Thoracic aorta (tissue), 2 donors: ENCODE results near the gene PLPP1. TPM values are rescaled to one million over a fixed set of nuclear protein-coding genes. Genes with fewer than 3 reads are reported as not detected.

Experiments
- ATAC-seq: fragments of 150-250 bp; one replicate; pipeline ENCODE4 v1.8.0; 2017; ENCODE audit warnings: low read depth; ENCODE audit not compliant: insufficient number of reproducible peaks, low FRiP score
- DNase-seq: peaks from one replicate; pipeline ENCODE4 v3.0.0-alpha.2; 2020; ENCODE audit warnings: low spot score
- H3K27ac ChIP-seq, 2 donors: fragments of 200-600 bp; sonication (generic); 1 replicate in 1 of 2; 2 replicates in 1 of 2; pipeline ENCODE4 v1.5.1; 2016; ENCODE audit warnings: mild to moderate bottlenecking in 2 of 2, moderate library complexity in 2 of 2
- H3K27me3 ChIP-seq: fragments of 200-600 bp; sonication (generic); replicated peaks from 2 replicates; pipeline ENCODE4 v1.6.0; 2016; ENCODE audit warnings: mild to moderate bottlenecking; ENCODE audit not compliant: insufficient read depth
- H3K36me3 ChIP-seq: fragments of 200-600 bp; sonication (generic); one replicate; pipeline ENCODE4 v1.5.1; 2016
- H3K4me1 ChIP-seq, 2 donors: fragments of 200-600 bp; sonication (generic); 1 replicate in 1 of 2; 2 replicates in 1 of 2; pipeline versions ENCODE4 v1.5.1 to v1.6.0; 2016; ENCODE audit warnings: low read depth in 2 of 2, mild to moderate bottlenecking in 1 of 2; ENCODE audit not compliant: control insufficient read depth in 1 of 2
- H3K4me3 ChIP-seq: fragments of 200-600 bp; sonication (generic); 2 replicates; pipeline ENCODE4 v1.5.1; 2016; ENCODE audit warnings: mild to moderate bottlenecking
- H3K9me3 ChIP-seq: fragments of 200-600 bp; sonication (generic); 2 replicates; pipeline ENCODE4 v1.5.1; 2016
- total RNA-seq, 2 donors: library from RNA; depleted of rRNA; stranded (reverse); fragments of >200 nt; gene quantifications; one replicate each; pipeline versions ENCODE4 v1.1.0 to v1.2.3, GENCODE V29; 2016
- TF ChIP-seq, protein P1 (sequence below): fragments of 200-600 bp; sonication (generic); IDR thresholded peaks from one replicate; pipeline ENCODE4 v1.5.1; 2019; ENCODE audit warnings: antibody characterized with exemption

PLPP1 gene
- total RNA-seq, 2 donors from 2014 or later = 341 to 509 TPM

DNA sequence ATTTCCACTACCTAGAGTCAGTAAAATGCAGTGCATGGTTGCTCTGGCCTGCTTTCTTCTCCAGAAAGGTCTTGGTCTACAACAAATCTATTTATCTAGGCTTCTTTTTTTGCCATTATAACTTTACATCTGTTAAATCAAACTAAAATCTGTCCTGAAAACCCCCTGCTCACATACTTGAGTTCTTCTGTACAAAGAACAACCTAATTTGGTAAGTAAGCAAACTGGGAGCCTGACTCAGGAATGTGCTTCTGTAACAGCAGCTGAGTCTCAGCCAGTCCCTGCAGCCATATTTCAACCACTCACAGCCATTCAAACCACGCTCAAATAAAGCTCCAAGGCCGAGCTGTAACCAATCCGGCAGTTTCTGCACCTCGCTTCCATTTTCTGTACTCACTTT, 95.8 kb downstream of the PLPP1 start:
- Histone ChIP-seq H3K36me3 (no peaks in the 10 kb centered on the region), H3K27ac (peak overlapping the region; percentile 84 to 96), H3K4me3 (peak overlapping the region; percentile 41), H3K27me3 (no peaks in the 10 kb centered on the region), H3K4me1 (peaks cover 24 to 44% of the 10 kb centered on the region in 2 donors), H3K9me3 (no peaks in the 10 kb centered on the region)
- TF ChIP-seq, protein P1, sequence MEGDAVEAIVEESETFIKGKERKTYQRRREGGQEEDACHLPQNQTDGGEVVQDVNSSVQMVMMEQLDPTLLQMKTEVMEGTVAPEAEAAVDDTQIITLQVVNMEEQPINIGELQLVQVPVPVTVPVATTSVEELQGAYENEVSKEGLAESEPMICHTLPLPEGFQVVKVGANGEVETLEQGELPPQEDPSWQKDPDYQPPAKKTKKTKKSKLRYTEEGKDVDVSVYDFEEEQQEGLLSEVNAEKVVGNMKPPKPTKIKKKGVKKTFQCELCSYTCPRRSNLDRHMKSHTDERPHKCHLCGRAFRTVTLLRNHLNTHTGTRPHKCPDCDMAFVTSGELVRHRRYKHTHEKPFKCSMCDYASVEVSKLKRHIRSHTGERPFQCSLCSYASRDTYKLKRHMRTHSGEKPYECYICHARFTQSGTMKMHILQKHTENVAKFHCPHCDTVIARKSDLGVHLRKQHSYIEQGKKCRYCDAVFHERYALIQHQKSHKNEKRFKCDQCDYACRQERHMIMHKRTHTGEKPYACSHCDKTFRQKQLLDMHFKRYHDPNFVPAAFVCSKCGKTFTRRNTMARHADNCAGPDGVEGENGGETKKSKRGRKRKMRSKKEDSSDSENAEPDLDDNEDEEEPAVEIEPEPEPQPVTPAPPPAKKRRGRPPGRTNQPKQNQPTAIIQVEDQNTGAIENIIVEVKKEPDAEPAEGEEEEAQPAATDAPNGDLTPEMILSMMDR = no peak
- ATAC-seq (peak; percentile 77), DNase-seq (no peak)

DNA sequence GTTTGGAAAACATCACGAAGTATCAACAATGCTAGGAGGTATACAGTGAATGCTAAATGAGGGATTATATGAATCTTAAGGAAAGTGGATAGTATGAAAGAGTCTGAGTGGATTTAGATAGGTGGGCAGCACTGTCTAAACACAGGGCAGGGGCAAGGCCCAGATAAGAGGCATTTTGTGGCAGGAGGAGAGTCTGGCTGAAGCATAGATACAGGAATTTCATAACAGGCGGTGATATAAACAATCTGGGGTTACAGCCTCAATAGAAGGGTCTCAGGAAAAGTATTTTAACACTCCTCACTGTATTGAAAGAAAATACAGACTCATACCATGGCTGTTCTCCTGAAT, 96.9 kb downstream of the PLPP1 start:
- Histone ChIP-seq H3K27ac (peak overlapping the region; percentile 84 to 96), H3K36me3 (no peaks in the 10 kb centered on the region), H3K4me3 (peak overlapping the region; percentile 41), H3K4me1 (peaks cover 24 to 44% of the 10 kb centered on the region in 2 donors), H3K9me3 (no peaks in the 10 kb centered on the region), H3K27me3 (no peaks in the 10 kb centered on the region)
- DNase-seq (no peak), ATAC-seq (peak; percentile 2)
- TF ChIP-seq, protein P1 = no peak

DNA sequence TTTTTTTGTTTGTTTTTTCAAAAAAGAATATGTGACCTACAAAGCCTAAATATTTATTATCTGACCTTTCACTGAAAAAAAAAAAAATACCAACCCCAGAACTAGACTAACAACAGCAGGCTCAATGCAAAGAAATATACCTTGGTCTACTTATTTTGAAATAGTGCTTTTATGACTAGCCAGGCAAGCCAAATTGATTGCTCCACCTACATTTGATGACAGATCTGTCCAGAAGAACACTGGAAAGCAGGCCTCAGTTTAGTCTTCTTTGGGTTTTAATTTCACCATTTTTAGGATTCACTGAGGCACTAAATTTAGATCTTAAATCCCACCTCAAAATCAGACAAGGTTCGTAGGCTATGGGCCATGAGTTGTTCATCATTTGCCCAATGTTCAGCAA, 97.3 kb downstream of the PLPP1 start:
- Histone ChIP-seq H3K27me3 (no peaks in the 10 kb centered on the region), H3K36me3 (no peaks in the 10 kb centered on the region), H3K9me3 (no peaks in the 10 kb centered on the region), H3K4me3 (no peak overlapping the region), H3K4me1 (peaks cover 24 to 44% of the 10 kb centered on the region in 2 donors), H3K27ac (peak overlapping the region; percentile 84 to 96)
- TF ChIP-seq, protein P1 = no peak
- ATAC-seq (no peak), DNase-seq (no peak)

DNA sequence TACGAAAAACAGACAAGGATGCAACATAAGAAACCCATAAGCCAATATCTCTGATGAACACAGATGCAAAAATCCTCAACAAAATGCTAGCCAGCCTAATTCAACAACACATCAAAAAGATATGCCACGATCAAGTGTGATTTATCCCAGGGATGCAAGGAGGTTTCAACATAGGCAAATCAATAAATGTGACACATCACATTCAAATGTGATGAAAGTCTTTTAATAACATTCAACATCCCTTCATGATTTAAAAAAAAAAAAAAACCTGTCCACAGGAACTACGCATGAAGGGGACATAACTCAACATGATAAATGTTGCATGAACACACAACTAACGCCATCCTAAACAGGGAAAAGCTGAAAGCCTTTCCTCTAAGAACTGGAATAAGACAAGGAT, 102.2 kb downstream of the PLPP1 start:
- no peak for DNase-seq
- Histone ChIP-seq H3K9me3 (no peaks in the 10 kb centered on the region), H3K27me3 (no peaks in the 10 kb centered on the region), H3K27ac (no peak overlapping the region), H3K4me3 (no peak overlapping the region), H3K36me3 (no peaks in the 10 kb centered on the region), H3K4me1 (peaks cover 15 to 35% of the 10 kb centered on the region in 2 donors)
- ATAC-seq = no peak
- TF ChIP-seq, protein P1 = no peak

DNA sequence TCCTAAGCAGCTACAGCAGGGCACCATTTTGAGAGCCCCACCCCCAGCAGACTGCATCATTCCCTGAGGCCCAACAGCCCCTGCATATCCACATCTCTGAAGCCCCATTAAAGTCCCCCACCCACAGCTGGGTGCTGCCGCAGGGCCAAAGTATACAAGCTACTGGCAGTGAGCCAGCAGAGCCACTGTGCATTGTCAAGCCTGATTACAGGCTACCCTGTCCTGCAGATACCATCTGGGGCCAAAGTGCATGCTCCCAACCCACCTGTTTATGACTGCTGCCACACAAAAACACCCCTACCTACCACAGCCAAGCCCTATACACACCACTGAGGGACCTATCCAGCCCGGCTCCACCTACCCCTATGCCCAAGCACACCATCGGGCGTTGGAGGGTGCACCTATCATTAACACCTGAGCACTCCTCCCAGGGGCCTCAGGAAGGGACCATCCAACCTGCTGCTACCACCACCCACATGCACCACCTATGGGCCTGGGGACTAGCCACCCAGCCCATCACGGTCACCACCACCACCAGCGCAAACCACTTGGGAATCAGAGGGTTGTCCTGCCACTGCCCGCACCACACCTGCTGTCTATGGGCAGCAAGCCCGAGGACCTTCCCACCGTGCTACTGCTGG, 105.0 kb downstream of the PLPP1 start:
- H3K4me1 ChIP-seq = peaks cover 8 to 34% of the 10 kb centered on the region in 2 donors
- H3K4me3 ChIP-seq = no peak overlapping the region
- peaks cover 6% of the 10 kb centered on the region for H3K36me3 ChIP-seq
- ATAC-seq (no peak), DNase-seq (no peak)
- H3K27ac ChIP-seq = peak overlapping the region in 1 of 2 donors; percentile 30
- no peaks in the 10 kb centered on the region for H3K27me3 ChIP-seq
- TF ChIP-seq, protein P1 = no peak
- no peaks in the 10 kb centered on the region for H3K9me3 ChIP-seq
